Measurements from ENCODE around the gene VAV2.

DNA sequence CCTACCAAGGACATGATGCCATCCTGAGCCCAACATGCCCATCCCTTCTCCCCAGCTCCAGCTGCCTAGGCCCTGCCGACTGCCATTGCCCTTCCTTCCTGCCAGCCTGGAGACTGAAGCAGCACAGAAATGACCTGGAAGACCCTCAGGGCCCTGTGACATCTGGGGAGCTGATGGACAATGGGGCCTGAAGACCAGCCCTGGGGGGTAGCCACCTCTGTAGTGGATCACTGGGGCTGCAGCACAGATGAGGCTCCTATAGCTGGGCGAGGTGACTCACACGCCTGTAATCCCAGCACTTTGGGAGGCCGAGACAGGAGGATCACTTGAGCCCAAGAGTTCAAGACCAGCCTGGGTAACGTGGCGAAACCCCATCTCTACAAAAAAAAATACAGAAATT lies 86.6 kb downstream of the VAV2 start:
- TF ChIP-seq, protein P1, sequence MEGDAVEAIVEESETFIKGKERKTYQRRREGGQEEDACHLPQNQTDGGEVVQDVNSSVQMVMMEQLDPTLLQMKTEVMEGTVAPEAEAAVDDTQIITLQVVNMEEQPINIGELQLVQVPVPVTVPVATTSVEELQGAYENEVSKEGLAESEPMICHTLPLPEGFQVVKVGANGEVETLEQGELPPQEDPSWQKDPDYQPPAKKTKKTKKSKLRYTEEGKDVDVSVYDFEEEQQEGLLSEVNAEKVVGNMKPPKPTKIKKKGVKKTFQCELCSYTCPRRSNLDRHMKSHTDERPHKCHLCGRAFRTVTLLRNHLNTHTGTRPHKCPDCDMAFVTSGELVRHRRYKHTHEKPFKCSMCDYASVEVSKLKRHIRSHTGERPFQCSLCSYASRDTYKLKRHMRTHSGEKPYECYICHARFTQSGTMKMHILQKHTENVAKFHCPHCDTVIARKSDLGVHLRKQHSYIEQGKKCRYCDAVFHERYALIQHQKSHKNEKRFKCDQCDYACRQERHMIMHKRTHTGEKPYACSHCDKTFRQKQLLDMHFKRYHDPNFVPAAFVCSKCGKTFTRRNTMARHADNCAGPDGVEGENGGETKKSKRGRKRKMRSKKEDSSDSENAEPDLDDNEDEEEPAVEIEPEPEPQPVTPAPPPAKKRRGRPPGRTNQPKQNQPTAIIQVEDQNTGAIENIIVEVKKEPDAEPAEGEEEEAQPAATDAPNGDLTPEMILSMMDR (IDR thresholded peaks at IDR 0.05): no peak
- TF ChIP-seq POLR2A (IDR thresholded peaks at IDR 0.05) (no peak), EP300 (IDR thresholded peaks at IDR 0.05) (no peak)

All from tibial nerve (tissue), 4 donors.